ENCODE results near the gene STEAP2.
"Not testable (repeated sequence)": the region's sequence is repeated elsewhere in the genome, so short reads cannot be mapped to it uniquely, and the experiment has no call there.

Gene STEAP2

GRCh38 chr7:90211391-90212148 lies at the start of gene STEAP2:
Gene STEAP2, plus strand, starts transcription at chr7:90211740. Its CDS starts 13,343 bp downstream, at chr7:90225083.
- FAIRE-seq, result no peak

GRCh38 chr7:90163534-90163933 lies 48.0 kb upstream of the STEAP2 start:
- FAIRE-seq (no peak), DNase-seq (ENCODE audit: low spot score) (no peak)

More at GRCh38 chr7:90211391-90212148, at the start of gene STEAP2:
- peak; percentile 76 for DNase-seq (ENCODE audit: low spot score)

GRCh38 chr7:90165724-90166123 lies 45.8 kb upstream of the STEAP2 start:
- FAIRE-seq, result no peak

GRCh38 chr7:90166153-90166552 lies 45.4 kb upstream of the STEAP2 start:
- no peak for DNase-seq (ENCODE audit: low spot score)
- no peak for FAIRE-seq

More at GRCh38 chr7:90165724-90166123, 45.8 kb upstream of the STEAP2 start:
- DNase-seq (ENCODE audit: low spot score), result no peak

- no peak for FAIRE-seq
Measured at GRCh38 chr7:90167361-90167760, 44.2 kb upstream of the STEAP2 start.

GRCh38 chr7:90169891-90170290 lies 41.6 kb upstream of the STEAP2 start:
- no peak for DNase-seq (ENCODE audit: low spot score)
- FAIRE-seq, result peak; percentile 40

More at GRCh38 chr7:90167361-90167760, 44.2 kb upstream of the STEAP2 start:
- DNase-seq (ENCODE audit: low spot score), result no peak

GRCh38 chr7:90172121-90172520 lies 39.4 kb upstream of the STEAP2 start:
- no peak for FAIRE-seq
- DNase-seq (ENCODE audit: low spot score), result no peak

GRCh38 chr7:90172624-90173023 lies 38.9 kb upstream of the STEAP2 start:
- DNase-seq (ENCODE audit: low spot score) (no peak), FAIRE-seq (no peak)

GRCh38 chr7:90173127-90173844 lies 38.3 kb upstream of the STEAP2 start:
- DNase-seq (ENCODE audit: low spot score) (peak; percentile 66), FAIRE-seq (peak; percentile 84)

GRCh38 chr7:90175667-90176066 lies 35.9 kb upstream of the STEAP2 start:
- no peak for DNase-seq (ENCODE audit: low spot score)
- FAIRE-seq, result no peak

- DNase-seq (ENCODE audit: low spot score) (no peak), FAIRE-seq (no peak)
Measured at GRCh38 chr7:90176195-90176594, 35.3 kb upstream of the STEAP2 start.

- FAIRE-seq, result no peak
- no peak for DNase-seq (ENCODE audit: low spot score)
Measured at GRCh38 chr7:90178166-90178565, 33.4 kb upstream of the STEAP2 start.

- DNase-seq (ENCODE audit: low spot score) (peak; percentile 99), FAIRE-seq (peak; percentile 99)
Measured at GRCh38 chr7:90178679-90179278, 32.8 kb upstream of the STEAP2 start.

- FAIRE-seq (peak; percentile 72), DNase-seq (ENCODE audit: low spot score) (no peak)
Measured at GRCh38 chr7:90180011-90180585, 31.4 kb upstream of the STEAP2 start.

GRCh38 chr7:90180649-90181048 lies 30.9 kb upstream of the STEAP2 start:
- DNase-seq (ENCODE audit: low spot score), result no peak
- no peak for FAIRE-seq

GRCh38 chr7:90181485-90181884 lies 30.1 kb upstream of the STEAP2 start:
- DNase-seq (ENCODE audit: low spot score) (no peak), FAIRE-seq (no peak)

- not testable (repeated sequence) for DNase-seq (ENCODE audit: low spot score); FAIRE-seq
Measured at GRCh38 chr7:90186290-90186689, 25.2 kb upstream of the STEAP2 start.

GRCh38 chr7:90187507-90188050 lies 24.0 kb upstream of the STEAP2 start:
- no peak for FAIRE-seq

GRCh38 chr7:90188281-90188680 lies 23.3 kb upstream of the STEAP2 start:
- DNase-seq (ENCODE audit: low spot score), result no peak
- FAIRE-seq, result no peak

More at GRCh38 chr7:90187507-90188050, 24.0 kb upstream of the STEAP2 start:
- DNase-seq (ENCODE audit: low spot score), result no peak

GRCh38 chr7:90190995-90191394 lies 20.5 kb upstream of the STEAP2 start:
- FAIRE-seq, result no peak

GRCh38 chr7:90191648-90192047 lies 19.9 kb upstream of the STEAP2 start:
- DNase-seq (ENCODE audit: low spot score) (no peak), FAIRE-seq (no peak)

More at GRCh38 chr7:90190995-90191394, 20.5 kb upstream of the STEAP2 start:
- no peak for DNase-seq (ENCODE audit: low spot score)

All from RCC 7860 (cell line).